ENCODE data around the gene UBE2N. TPM values are rescaled to one million over a fixed set of nuclear protein-coding genes. Genes with fewer than 3 reads are reported as not detected.
"Not testable (repeated sequence)": the region's sequence is repeated elsewhere in the genome, so short reads cannot be mapped to it uniquely, and the experiment has no call there.

Gene UBE2N
- total RNA-seq, 1 donor from 2014 or later = 87.1 TPM

DNA sequence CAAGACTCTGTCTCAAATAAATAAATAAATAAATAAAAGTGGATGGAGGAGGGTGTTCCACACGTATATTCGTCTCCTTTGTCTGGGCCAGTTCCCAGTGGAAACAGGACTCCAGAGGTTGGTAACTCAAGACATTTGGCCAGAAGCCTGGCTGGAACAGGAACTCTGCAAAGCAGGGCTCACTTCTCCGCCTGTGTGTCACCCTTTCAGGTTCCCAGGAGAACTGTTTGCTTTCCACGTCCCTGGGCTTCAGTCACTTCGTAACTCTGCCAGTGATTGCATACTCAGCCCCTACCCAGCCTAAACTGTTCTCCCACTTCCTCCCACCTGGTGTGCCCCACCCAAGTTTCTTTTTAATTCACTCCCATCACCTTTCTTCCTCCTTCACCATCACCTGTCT, 7.0 kb upstream of the UBE2N start:
- intact Hi-C loops (cut with DNase I) = no loop called here
- DNase-seq (ENCODE audit: missing footprints) = peak; percentile 5
- no peak for ATAC-seq

GRCh38 chr12:93447555-93448290, 6.0 kb upstream of the UBE2N start:
- intact Hi-C loops (cut with DNase I) = no loop called here
- ATAC-seq = no peak
- DNase-seq (ENCODE audit: missing footprints) = no peak

DNA sequence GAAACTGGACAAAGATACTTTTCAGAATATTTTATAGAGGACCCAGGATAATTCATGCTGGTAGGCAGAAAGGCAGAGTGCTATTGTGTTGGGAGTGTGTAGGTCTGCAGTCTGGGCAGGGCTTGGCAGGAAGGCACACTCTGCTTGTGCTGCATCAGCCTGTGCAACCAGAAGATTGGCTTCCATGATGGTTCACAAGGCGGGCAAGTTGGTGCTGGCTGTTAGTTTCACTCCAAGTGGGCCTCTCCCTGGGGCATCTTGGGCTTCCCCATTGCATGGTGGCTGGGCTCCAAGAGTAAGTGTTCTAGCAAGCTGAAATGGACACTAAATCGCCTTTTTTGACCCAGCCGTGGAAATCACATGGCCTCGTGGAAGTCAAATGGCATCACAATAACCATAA, 1.8 kb upstream of the UBE2N start:
- DNase-seq (ENCODE audit: missing footprints) (peak; percentile 42), ATAC-seq (no peak)
- intact Hi-C loops (cut with DNase I) = no loop called here

DNA sequence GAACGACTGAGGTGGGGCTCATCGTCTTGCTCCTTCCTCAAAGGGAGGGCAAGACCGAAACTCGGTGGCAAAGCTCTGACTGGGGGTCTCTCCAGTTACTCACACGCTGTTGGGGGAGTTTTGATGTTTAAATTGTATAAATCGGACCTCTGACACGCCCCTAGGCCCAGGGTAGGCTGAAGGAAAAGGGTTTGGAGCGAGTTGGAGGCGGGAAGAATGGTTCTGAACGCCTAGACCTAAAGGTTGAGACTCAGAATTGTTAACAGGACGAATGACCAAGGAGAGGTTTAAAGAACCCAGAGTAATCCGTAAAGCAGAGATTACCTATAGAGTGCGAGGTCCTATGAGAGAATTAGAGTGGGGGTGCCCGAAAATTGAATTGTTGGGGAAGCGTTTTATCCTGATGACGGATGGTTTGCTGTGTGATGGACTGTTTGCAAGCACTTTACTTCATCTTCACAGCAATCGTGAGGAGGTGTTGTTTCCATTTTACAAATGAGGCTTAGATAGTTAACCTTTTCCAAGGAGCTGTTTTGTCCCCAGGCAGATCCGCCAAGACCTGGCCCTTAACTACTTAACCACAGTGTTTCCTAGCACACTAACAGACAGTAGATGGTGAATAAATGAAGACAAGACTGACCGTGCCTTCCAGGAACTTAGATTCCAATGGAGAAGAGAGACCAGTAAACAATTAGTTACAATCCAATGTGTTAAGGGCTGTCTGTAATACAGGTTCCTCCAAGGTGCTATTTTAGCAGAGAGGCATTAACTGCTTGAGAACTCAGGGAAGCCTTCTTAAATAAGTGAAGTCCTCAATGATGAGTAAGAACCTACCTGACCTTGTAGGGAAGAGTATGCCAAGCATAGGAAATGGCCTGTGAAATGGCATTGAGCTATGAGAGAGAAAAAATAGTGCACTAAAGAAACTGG, 929 bp upstream of the UBE2N start:
- peak; percentile 1 for ATAC-seq
- DNase-seq (ENCODE audit: missing footprints) = no peak
- intact Hi-C loops (cut with DNase I) = no loop called here

DNA sequence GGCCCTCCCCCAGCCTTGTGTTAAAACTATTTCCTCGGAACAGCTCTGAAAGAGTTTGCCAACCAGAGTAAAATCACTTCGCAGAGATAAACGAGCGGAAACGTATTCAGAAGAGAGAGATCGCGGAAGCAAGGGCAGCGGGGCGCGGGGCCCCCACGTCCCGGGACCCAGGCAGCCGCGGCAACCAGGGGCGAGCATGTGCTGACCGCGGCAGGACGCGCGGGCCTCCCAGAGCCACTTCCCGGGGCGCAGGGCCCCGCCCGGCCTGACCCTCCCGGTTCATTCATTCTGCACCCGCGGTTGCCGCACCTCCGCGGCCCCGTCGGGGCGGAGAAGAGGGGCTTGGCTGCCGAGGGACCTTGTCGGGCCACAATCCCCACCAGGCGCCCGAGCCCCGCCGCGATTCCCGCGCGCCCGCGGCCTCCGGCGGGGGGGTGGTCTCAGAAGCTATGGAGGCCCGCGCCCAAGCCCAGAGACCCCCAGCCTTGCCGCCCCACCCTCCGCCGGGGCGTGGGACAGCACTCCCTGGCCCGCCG, 598 bp downstream of the UBE2N start:
- intact Hi-C loops (cut with DNase I) = no loop called here
- no peak for DNase-seq (ENCODE audit: missing footprints)

GRCh38 chr12:93440043-93440835, 1.5 kb downstream of the UBE2N start:
- DNase-seq (ENCODE audit: missing footprints) (no peak), ATAC-seq (no peak)
- intact Hi-C loops (cut with DNase I) = no loop called here

More for the DNA sequence above, 598 bp downstream of the UBE2N start:
- ATAC-seq = peak; percentile 6

- DNase-seq (ENCODE audit: missing footprints) (no peak), ATAC-seq (no peak)
- intact Hi-C loops (cut with DNase I) = no loop called here
Observed at GRCh38 chr12:93438266-93439050, 3.3 kb downstream of the UBE2N start.

DNA sequence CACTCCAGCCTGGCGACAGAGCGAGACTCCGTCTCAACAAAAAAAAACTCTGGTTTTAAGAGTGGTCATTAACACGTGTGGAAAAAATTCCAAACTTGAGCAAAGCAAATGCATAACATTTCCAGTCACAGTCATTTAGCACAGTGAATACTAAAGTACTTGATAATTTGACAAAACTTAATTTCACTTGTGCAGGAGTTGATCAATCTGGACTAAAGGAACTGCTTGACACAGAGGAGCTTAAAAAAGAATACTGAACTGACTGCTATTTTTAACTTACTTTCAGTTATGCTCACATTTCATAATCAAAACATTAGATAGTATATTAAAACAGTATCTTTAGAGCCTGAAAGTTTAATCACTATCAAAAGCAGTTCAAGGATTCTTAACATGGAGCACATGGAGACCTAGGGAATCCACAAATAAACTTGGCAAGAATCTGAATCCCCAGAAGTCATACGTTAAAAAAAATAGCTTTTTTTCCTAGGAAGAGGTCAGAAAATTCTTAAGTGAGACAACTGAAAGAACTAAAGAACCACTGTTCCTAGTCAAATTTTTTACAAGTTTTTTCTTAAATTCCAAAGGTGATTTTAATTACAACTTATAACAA, 7.4 kb downstream of the UBE2N start:
- DNase-seq (ENCODE audit: missing footprints) (no peak), ATAC-seq (peak; percentile 35)
- intact Hi-C loops (cut with DNase I) = no loop called here

DNA sequence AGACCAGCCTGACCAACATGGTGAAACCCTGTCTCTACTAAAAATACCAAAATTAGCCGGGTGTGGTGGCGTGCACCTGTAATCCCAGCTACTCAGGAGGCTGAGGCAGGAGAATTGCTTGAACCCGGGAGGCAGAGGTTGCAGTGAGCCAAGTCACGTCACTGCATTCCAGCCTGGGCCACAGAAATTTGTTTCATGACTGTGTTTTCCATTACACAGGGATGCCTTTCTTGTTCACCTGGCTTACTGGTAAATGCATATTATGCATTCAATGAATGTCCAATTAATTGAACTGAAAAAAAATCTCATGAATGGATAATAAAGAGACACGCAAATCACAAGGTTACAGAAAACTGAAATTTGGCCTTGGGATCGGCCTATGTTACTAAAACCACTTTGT, 9.7 kb downstream of the UBE2N start:
- DNase-seq (ENCODE audit: missing footprints); intact Hi-C loops (cut with DNase I); ATAC-seq: not testable (repeated sequence)

DNA sequence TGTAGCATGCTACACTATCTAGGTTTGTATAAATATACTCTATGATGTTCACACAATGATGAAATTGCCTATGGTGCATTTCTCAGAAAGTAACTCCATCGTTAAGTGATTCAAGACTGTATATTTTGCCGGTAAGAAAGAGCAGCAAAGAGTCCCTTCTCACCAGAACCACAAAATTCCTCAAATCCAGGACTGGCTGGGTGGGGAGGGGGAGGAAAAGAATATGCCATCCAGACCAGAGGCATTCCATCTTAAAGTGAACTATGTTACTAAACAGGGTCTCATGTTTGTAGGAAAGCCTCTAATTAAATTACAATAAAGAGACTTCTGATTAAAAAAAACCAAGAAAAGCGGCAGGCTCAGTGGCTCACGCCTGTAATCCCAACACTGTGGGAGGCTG, 11.5 kb downstream of the UBE2N start:
- intact Hi-C loops (cut with DNase I) = no loop called here
- ATAC-seq (no peak), DNase-seq (ENCODE audit: missing footprints) (no peak)

DNA sequence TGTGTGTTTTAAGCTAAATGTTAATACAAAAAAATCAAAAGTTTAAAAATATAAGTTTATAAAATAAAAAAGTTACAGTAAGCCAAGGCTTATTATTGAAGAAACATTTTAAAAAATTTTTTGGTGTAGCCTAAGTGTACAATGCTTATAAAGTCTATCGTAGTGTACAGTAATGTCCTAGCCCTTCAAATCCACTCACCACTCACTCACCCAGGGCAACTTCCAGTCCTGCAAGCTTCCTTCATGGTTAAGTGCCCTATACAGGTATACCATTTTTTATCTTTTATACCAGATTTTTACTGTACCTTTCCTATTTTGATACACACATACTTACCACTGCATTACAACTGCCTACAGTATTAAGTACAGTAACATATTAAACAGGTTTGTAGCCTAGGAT, 11.9 kb downstream of the UBE2N start:
- DNase-seq (ENCODE audit: missing footprints) (no peak), ATAC-seq (no peak)
- intact Hi-C loops (cut with DNase I) = no loop called here

DNA sequence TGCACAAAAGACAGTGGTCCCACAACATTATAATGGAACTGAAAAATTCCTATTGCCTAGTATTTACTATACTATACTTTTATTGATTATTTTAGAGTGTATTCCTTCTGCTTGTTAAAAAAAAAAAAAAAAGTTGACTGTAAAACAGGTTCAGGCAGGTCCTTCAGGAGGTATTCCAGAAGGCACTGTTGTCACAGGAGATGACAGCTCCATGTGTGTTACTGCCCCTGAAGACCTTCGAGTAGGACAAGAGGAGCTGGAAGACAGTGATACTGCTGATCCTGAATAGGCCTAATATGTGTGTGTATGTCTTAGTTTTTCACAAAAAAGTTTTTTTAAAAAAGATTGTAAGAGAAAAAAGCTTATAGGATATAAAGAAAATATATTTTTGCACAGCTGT, 12.3 kb downstream of the UBE2N start:
- DNase-seq (ENCODE audit: missing footprints) = no peak
- intact Hi-C loops (cut with DNase I) = no loop called here
- ATAC-seq = no peak

- peak; percentile 30 for ATAC-seq
Observed at GRCh38 chr12:93427779-93428564, 13.8 kb downstream of the UBE2N start.

DNA sequence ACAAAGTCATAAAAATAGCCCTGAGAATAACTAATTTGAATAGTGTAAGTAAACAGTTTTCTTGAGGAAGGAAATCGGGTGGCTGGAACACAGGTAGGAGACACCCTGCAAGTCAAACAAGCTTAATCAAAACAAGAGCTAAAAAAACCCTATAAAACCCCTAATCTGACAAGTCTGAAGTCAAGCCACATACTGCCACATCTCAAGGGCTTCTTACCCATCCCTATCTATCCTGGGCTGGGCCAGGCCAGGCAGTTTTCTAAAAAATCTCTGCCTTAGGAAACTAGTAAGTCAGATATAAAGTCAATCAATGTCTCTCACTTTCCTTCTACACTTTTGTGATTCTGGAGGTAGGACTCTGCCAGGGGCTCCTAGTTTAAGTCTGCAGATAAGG, 15.3 kb downstream of the UBE2N start:
- intact Hi-C loops (cut with DNase I) = no loop called here
- DNase-seq (ENCODE audit: missing footprints) (no peak), ATAC-seq (no peak)

More at GRCh38 chr12:93427779-93428564, 13.8 kb downstream of the UBE2N start:
- intact Hi-C loops (cut with DNase I) = no loop called here
- no peak for DNase-seq (ENCODE audit: missing footprints)

DNA sequence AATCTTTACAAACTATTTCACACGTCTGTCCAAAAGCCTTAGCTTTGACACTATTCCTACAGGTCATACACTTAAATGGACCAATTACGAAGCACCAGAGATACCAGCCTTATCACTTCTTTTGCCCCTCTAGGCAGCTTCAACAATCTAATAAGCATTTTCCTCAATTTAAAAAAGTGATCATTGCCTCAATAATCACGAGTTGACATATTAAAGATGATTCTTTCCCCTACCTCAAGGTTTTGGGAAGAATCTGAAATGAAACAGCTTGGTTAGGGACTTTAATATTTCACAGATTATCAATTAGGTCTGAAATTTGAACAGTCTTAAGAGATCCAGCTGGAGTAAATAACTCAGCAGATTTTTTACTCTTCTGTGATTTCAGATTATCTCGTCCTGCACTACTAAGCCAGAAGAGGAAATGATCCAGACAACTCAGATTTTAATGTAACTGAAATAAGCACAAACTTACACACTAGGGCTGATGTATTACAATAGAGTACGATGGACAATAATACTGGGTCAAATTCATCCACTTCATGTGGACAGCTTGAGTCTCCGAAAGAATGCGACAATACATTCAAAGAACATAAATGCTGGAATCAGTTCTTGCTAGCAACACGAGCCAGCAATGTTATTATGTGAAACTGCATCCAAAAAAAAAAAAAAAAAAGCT, 15.9 kb downstream of the UBE2N start:
- intact Hi-C loops (cut with DNase I) = no loop called here
- DNase-seq (ENCODE audit: missing footprints) = no peak
- ATAC-seq = no peak

DNA sequence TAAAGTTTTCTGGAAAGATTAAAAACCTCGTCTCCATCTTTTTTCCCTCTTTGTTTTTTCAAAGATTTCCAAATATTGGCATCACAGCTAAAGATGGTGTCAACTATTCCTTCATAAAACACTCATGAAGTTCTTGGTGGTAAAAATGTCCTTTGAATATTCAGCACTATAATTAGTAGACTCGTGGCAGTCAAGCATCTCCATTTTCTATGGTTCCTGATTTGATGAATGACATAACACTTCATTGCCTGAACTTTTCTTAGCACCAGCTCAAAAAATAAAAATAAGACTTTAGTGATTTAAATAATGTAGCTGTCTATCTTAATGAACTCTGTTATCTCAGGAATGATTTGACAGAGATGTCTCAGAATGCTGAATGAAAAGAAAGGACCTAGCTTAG, 19.7 kb downstream of the UBE2N start:
- ATAC-seq = no peak
- no peak for DNase-seq (ENCODE audit: missing footprints)
- intact Hi-C loops (cut with DNase I) = loop anchor here (5.0 kb wide), 1 partner anchor 295 kb away; no protein-coding TSS in a partner anchor

Data from Right ventricle myocardium inferior (tissue), 1 donor.